Measurements from ENCODE around the gene INTS12.
A peak's percentile ranks its signal among the peaks of the same experiment; 100 is the strongest.
"Not testable (repeated sequence)": the region's sequence is repeated elsewhere in the genome, so short reads cannot be mapped to it uniquely, and the experiment has no call there.

INTS12 gene

GRCh38 chr4:105710012-105710600 lies 1.6 kb upstream of the INTS12 start:
- TF ChIP-seq ZNF274 (IDR thresholded peaks at IDR 0.05; ENCODE audit: low read depth, low read length), result no peak
- peak overlapping the region; percentile 88; the same call in 1 of the 2 replicates for H3K4me3 ChIP-seq (ENCODE audit: low read length)

- H3K4me3 ChIP-seq (ENCODE audit: low read length), result peak overlapping the region; percentile 88
- TF ChIP-seq ZNF274 (IDR thresholded peaks at IDR 0.05; ENCODE audit: low read depth, low read length), result no peak
Observed at GRCh38 chr4:105709081-105709450, 577 bp upstream of the INTS12 start.

- H3K4me3 ChIP-seq (ENCODE audit: low read length), result peak overlapping the region; percentile 88
- no peak for TF ChIP-seq ZNF274 (IDR thresholded peaks at IDR 0.05; ENCODE audit: low read depth, low read length)
Observed at GRCh38 chr4:105707782-105708180, 708 bp downstream of the INTS12 start.

GRCh38 chr4:105698607-105699006 lies 9.9 kb downstream of the INTS12 start:
- no peak for TF ChIP-seq ZNF274 (IDR thresholded peaks at IDR 0.05; ENCODE audit: low read depth, low read length)
- no peak overlapping the region for H3K4me3 ChIP-seq (ENCODE audit: low read length)

- H3K4me3 ChIP-seq (ENCODE audit: low read length), result not testable (repeated sequence)
Observed at GRCh38 chr4:105695832-105696231, 12.7 kb downstream of the INTS12 start.

- not testable (repeated sequence) for H3K4me3 ChIP-seq (ENCODE audit: low read length)
Observed at GRCh38 chr4:105694812-105695211, 13.7 kb downstream of the INTS12 start.

GRCh38 chr4:105686571-105686970 lies 21.9 kb downstream of the INTS12 start:
- no peak for TF ChIP-seq ZNF274 (IDR thresholded peaks at IDR 0.05; ENCODE audit: low read depth, low read length)
- H3K4me3 ChIP-seq (ENCODE audit: low read length), result no peak overlapping the region

GRCh38 chr4:105683038-105683437 lies 25.5 kb downstream of the INTS12 start:
- no peak for TF ChIP-seq ZNF274 (IDR thresholded peaks at IDR 0.05; ENCODE audit: low read depth, low read length)
- H3K4me3 ChIP-seq (ENCODE audit: low read length), result no peak overlapping the region

- TF ChIP-seq ZNF274 (IDR thresholded peaks at IDR 0.05; ENCODE audit: low read depth, low read length), result no peak
- H3K4me3 ChIP-seq (ENCODE audit: low read length), result no peak overlapping the region
Observed at GRCh38 chr4:105679186-105679585, 29.3 kb downstream of the INTS12 start.

GRCh38 chr4:105677709-105678108 lies 30.8 kb downstream of the INTS12 start:
- H3K4me3 ChIP-seq (ENCODE audit: low read length), result no peak overlapping the region
- TF ChIP-seq ZNF274 (IDR thresholded peaks at IDR 0.05; ENCODE audit: low read depth, low read length), result no peak

GRCh38 chr4:105674011-105674410 lies 34.5 kb downstream of the INTS12 start:
- no peak for TF ChIP-seq ZNF274 (IDR thresholded peaks at IDR 0.05; ENCODE audit: low read depth, low read length)
- H3K4me3 ChIP-seq (ENCODE audit: low read length), result no peak overlapping the region

- H3K4me3 ChIP-seq (ENCODE audit: low read length), result no peak overlapping the region
- TF ChIP-seq ZNF274 (IDR thresholded peaks at IDR 0.05; ENCODE audit: low read depth, low read length), result no peak
Observed at GRCh38 chr4:105671301-105671700, 37.2 kb downstream of the INTS12 start.

GRCh38 chr4:105670684-105671083 lies 37.8 kb downstream of the INTS12 start:
- no peak for TF ChIP-seq ZNF274 (IDR thresholded peaks at IDR 0.05; ENCODE audit: low read depth, low read length)
- H3K4me3 ChIP-seq (ENCODE audit: low read length), result no peak overlapping the region

- TF ChIP-seq ZNF274 (IDR thresholded peaks at IDR 0.05; ENCODE audit: low read depth, low read length), result no peak
- no peak overlapping the region for H3K4me3 ChIP-seq (ENCODE audit: low read length)
Observed at GRCh38 chr4:105666693-105667092, 41.8 kb downstream of the INTS12 start.

- H3K4me3 ChIP-seq (ENCODE audit: low read length), result no peak overlapping the region
- no peak for TF ChIP-seq ZNF274 (IDR thresholded peaks at IDR 0.05; ENCODE audit: low read depth, low read length)
Observed at GRCh38 chr4:105662935-105663675, 45.4 kb downstream of the INTS12 start.

- no peak overlapping the region for H3K4me3 ChIP-seq (ENCODE audit: low read length)
- TF ChIP-seq ZNF274 (IDR thresholded peaks at IDR 0.05; ENCODE audit: low read depth, low read length), result no peak
Observed at GRCh38 chr4:105661028-105661427, 47.5 kb downstream of the INTS12 start.
